Choroid plexus epithelial cell (primary cell): Measurements from ENCODE around the gene CLEC12A.
A peak's percentile ranks its signal among the peaks of the same experiment; 100 is the strongest.

Experiments
- DNase-seq: peaks from one replicate; pipeline ENCODE4 v3.0.0-alpha.2; 2010; ENCODE audit warnings: low read depth
- H3K4me3 ChIP-seq: 2 replicates; pipeline ENCODE4 v1.5.1; 2011; ENCODE audit warnings: low read depth, mild to moderate bottlenecking, control low read depth, low read length, moderate library complexity
- TF ChIP-seq, protein P1 (sequence below): conservative IDR thresholded peaks from 2 replicates; pipeline ENCODE4 v1.5.1; 2011; ENCODE audit warnings: low read depth, mild to moderate bottlenecking, control low read depth, inconsistent platforms, low read length, moderate library complexity

The CLEC12A gene

DNA sequence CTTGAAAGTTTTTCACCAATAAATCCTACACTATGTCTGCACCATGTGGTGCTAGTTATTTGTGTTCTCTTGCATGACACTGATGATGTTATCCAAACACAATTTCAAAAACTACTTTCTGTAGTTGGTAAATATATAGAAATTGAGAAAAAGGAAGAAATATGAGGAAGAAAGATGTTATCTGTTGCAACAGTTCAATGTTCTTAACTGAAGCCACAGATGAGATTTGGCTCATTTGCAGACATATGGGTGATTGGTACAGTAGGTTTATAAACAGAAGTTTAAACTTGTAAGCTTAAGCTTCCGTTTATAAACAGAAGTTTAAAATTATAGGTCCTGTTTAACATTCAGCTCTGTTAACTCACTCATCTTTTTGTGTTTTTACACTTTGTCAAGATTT is at the start of gene CLEC12A:
Gene CLEC12A, plus strand, starts transcription at position 229 of the 400 bp plus-strand sequence. CDS start 188 bp downstream, outside the sequence.
- no peak for DNase-seq
- TF ChIP-seq, protein P1, sequence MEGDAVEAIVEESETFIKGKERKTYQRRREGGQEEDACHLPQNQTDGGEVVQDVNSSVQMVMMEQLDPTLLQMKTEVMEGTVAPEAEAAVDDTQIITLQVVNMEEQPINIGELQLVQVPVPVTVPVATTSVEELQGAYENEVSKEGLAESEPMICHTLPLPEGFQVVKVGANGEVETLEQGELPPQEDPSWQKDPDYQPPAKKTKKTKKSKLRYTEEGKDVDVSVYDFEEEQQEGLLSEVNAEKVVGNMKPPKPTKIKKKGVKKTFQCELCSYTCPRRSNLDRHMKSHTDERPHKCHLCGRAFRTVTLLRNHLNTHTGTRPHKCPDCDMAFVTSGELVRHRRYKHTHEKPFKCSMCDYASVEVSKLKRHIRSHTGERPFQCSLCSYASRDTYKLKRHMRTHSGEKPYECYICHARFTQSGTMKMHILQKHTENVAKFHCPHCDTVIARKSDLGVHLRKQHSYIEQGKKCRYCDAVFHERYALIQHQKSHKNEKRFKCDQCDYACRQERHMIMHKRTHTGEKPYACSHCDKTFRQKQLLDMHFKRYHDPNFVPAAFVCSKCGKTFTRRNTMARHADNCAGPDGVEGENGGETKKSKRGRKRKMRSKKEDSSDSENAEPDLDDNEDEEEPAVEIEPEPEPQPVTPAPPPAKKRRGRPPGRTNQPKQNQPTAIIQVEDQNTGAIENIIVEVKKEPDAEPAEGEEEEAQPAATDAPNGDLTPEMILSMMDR = no peak
- H3K4me3 ChIP-seq = no peak within 1 kb of the TSS

DNA sequence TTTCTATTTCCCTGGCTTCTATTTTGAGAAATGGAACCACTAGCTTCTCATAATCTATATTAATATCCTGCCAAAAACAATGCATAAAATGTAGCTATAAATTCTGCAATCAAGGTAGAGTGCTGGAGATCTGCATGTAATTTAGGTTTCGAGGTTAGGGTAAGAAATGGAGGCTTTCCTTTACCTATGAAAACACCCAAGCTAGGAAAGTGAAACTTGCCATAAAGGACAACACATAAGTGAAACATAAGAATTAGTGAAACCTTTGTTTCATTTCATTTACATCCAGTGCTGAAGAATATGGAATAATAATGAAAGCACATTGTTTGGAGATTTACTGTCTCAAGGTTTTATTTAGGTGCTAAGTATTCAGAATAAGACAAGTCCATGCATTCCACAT is 48.8 kb upstream of the CLEC12A start:
- DNase-seq = no peak
- H3K4me3 ChIP-seq = no peak overlapping the region
- TF ChIP-seq, protein P1 = no peak

DNA sequence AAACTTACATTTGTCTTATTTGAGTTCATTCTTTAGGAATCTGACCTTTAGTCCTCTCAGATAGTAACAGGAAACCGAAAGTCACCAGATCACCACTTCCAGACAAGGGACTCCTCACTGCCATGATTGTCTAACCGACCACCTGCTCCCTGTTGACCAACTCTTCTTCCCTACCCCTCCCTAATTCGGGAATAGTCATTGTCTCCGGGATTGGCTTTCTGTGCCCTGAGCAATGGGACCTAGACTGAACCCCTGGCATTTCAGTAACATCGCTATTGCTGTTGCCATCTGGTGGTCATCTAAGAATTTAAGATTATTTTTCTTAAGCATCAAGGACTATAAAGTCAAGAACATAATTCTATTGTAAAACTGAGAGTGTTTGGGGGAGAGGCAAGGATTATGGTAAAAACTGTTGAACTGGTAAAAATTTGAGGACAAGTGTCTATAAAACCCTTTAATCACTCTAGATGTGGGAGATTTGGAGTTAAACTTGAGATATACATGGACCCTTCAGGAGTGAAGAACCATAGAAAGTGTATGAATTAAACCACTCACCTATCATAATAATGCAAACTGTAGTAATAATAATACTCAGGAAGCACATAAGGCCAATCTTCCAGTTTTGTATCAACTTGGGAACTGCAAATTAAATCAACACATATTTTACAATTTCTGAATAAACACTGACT is 45.4 kb upstream of the CLEC12A start:
- peak; percentile 69 for DNase-seq
- TF ChIP-seq, protein P1 = peak; percentile 70
- peak overlapping the region; percentile 20 for H3K4me3 ChIP-seq

DNA sequence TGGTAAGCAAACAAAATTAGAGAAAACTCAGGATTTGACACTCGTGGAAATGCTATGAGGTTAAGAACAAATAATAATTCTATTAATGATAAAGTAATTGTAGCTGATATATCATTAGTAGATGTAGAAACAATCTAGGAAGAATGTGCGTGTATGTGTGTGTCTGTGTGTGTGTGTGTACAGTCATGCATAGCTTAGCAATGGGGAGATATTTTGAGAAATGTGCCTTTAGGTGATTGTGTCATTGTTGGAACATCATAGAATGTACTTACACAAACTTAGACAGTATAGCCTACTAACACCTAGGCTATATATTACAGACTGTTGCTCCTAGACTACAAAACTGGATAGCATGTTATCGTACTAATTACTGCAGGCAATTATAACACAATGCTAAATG is 44.3 kb upstream of the CLEC12A start:
- DNase-seq = peak; percentile 11
- no peak overlapping the region for H3K4me3 ChIP-seq
- TF ChIP-seq, protein P1 = no peak

DNA sequence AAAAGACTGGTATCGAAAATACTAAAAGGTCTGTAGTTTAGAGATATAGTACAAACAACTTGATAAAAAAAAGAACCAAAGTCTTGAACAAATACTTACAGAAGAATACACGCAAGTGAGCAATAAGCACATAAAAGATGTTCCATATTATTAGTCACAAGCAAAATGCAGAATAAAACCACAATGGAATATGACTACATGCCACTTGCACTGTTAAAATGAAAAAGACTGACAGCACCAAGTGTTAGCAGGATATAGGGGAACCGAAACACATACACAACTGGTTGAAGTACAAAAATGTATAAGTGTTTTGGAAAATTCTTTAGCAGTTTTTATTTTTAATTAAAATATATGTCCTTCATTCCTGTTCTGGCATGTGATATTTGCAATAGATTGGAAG is 42.6 kb upstream of the CLEC12A start:
- TF ChIP-seq, protein P1 = no peak
- DNase-seq = no peak

DNA sequence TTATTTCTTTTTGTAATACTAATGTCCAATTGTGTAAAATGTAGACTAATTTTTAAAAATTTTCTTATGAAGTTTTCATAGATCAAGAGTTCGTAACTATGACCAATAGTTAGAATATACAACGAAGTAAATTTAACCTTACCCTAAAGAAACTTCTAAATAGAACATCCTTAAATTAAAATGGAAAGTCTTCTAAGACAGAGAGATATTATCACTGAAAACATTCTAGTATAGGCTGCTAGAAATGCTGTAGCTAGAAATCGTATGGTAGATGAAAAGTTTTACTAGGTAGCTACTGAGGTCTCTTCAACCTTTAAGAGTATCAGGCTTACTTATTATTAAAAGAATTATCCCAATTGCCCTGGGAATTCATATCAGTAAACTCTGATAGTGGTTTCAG is 40.0 kb upstream of the CLEC12A start:
- no peak overlapping the region for H3K4me3 ChIP-seq
- DNase-seq = no peak
- TF ChIP-seq, protein P1 = no peak

More for the DNA sequence above, 42.6 kb upstream of the CLEC12A start:
- H3K4me3 ChIP-seq = no peak overlapping the region

DNA sequence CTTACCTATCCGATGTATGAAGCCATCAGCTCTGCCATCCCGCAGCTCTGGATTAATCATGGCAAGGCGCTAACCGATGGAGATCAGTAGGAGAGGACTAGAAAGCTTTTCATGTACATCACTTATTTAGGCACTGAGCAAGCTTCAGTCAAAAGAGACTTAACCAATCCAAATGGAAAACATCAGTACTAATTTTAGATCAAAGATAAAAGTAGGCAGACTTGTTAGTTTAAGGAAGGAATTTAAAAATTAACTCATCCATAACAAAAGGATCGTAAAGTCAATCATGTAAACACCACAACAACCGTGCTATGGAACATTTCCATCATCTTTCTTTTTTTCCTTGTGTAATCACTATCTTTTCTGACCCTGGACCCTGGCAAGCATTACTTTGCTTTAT is 38.9 kb upstream of the CLEC12A start, which contains the start of gene CLEC2A:
Gene CLEC2A, minus strand, starts transcription at position 101 of the 400 bp plus-strand sequence. Its CDS starts 41 bp downstream, at position 60.
- DNase-seq = no peak
- TF ChIP-seq, protein P1 = no peak

More for the DNA sequence above, 38.9 kb upstream of the CLEC12A start, which contains the start of gene CLEC2A:
- H3K4me3 ChIP-seq = no peak within 1 kb of the TSS
